Adrenal gland (tissue), 12 donors: ENCODE measurements around the gene DNAJC24. TPM values are rescaled to one million over a fixed set of nuclear protein-coding genes. Genes with fewer than 3 reads are reported as not detected.

ENCODE experiments used
- DNase-seq, 7 donors: peaks; one replicate each; pipeline ENCODE4 v3.0.0-alpha.2; 2019 to 2020
- H3K27ac ChIP-seq, 5 donors: fragments of 200-600 bp; sonication (generic) in 4 of 5; 1 replicate in 3 of 5; 2 replicates in 2 of 5; pipeline versions ENCODE4 v1.5.1 to v1.8.0; 2016 to 2020; ENCODE audit warnings: mild to moderate bottlenecking in 1 of 5
- H3K27me3 ChIP-seq: fragments of 200-600 bp; 2 replicates; pipeline ENCODE4 v1.8.0; 2021
- H3K36me3 ChIP-seq, 2 donors: fragments of 200-600 bp; replicated peaks in 1 of 2; 1 replicate in 1 of 2; 2 replicates in 1 of 2; pipeline versions ENCODE4 v1.5.1 to v1.8.0; 2018 to 2022
- H3K4me1 ChIP-seq, 2 donors: fragments of 200-600 bp; replicated peaks in 1 of 2; 1 replicate in 1 of 2; 2 replicates in 1 of 2; pipeline versions ENCODE4 v1.5.1 to v1.8.0; 2018 to 2021
- H3K4me3 ChIP-seq, 4 donors: fragments of 200-600 bp; sonication (generic) in 3 of 4; one replicate each; pipeline ENCODE4 v1.5.1; 2016 to 2018
- H3K9me3 ChIP-seq, 3 donors: fragments of 200-600 bp; sonication (generic) in 1 of 3; replicated peaks in 1 of 3; 1 replicate in 2 of 3; 2 replicates in 1 of 3; pipeline versions ENCODE4 v1.5.1 to v1.8.0; 2016 to 2021
- POLR2A ChIP-seq, 2 donors: fragments of 450-650 bp; IDR thresholded peaks; one replicate each; pipeline ENCODE4 v1.6.1; 2017; ENCODE audit warnings: antibody characterized with exemption in 2 of 2, mild to moderate bottlenecking in 2 of 2, moderate library complexity in 1 of 2
- WGBS, 4 donors: extraction: QIAGEN DNeasy Blood & Tissue Kit in 2 of 4; methylation state at CpG; one replicate each; pipeline versions ENCODE4 v1.1.5 to v1.1.7; 2013 to 2017; 5-methylcytosine and 5-hydroxymethylcytosine counted together
- intact Hi-C, 2 donors: fragments of 100-400 bp; cut with DNase I; formaldehyde crosslinking; loops; one replicate each; pipeline versions ENCODE4 v1.14.1 to v1.15.0; 2022 to 2023
- polyA plus RNA-seq, 3 donors: library from polyadenylated mRNA; stranded (reverse); fragments of 200-250 nt in 2 of 3; fragments of 350-450 nt in 1 of 3; fragmentation: Illumina TruSeq in 1 of 3; extraction: RNeasy Lipid Tissue Mini Kit (QIAGEN cat#74804) in 1 of 3; gene quantifications; one replicate each; pipeline ENCODE4 v1.2.3, GENCODE V29; 2013 to 2014
- total RNA-seq, 9 donors: library from RNA; depleted of rRNA in 4 of 9; stranded (reverse); fragments of >200 nt in 4 of 9; fragments of 120-200 nt in 1 of 9; fragmentation: NEBNext Ultra II Directional in 1 of 9; extraction: Animal tissue kit (Norgen Biotek cat#: 25700) in 1 of 9; gene quantifications; one replicate each; pipeline versions ENCODE4 v1.1.0 to v1.2.4, GENCODE V29; 2013 to 2023
- TF ChIP-seq, protein P1 (sequence below), 6 experiments: fragments of 450-650 bp in 4 of 6; fragments of 200-600 bp in 2 of 6; sonication (generic) in 1 of 6; IDR thresholded peaks; 1 replicate in 5 of 6; 2 replicates in 1 of 6; pipeline versions ENCODE4 v1.5.1 to v1.8.0; 2016 to 2021; ENCODE audit warnings: antibody characterized with exemption in 6 of 6, mild to moderate bottlenecking in 2 of 6, moderate library complexity in 1 of 6
- donor health status: healthy with polysubstance abuse.
- donor health status: Bipolar disorder and iron deficiency.
- donor health status: DM: yes; HTN: yes; CAD: no.
- donor health status: DM: no; HTN: no; CAD: no.
- donor health status: DM: no; HTN: no; CAD: no.
- donor health status: DM: yes; HTN: yes; CAD: no.

The DNAJC24 gene
- total and polyA plus RNA-seq, 12 donors: 1.9 to 21.5 (median 13.5) TPM

DNA sequence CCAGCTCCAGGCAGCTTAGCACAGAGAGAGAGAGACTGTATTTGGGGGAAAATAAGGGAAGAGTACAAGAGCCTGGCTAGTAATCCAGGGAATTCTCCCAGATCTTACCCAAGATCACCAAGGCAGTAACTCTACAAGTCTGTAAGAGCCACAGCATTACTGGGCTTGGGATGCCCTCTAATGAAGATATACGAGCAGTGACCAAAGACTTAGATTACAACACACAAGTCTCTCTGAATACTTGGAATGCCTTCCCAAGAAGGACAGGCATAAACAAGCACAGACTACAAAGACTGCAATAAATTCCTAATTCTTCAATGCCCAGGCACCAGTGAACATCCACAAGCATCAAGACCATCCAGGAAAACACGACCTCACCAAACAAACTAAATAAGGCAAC lies 17.7 kb downstream of the DNAJC24 start:
- Histone ChIP-seq H3K36me3 (no peaks in the 10 kb centered on the region), H3K9me3 (no peaks in the 10 kb centered on the region), H3K27ac (no peak overlapping the region), H3K4me3 (no peak overlapping the region), H3K4me1 (no peaks in the 10 kb centered on the region), H3K27me3 (no peaks in the 10 kb centered on the region)
- intact Hi-C loops: no loop called here
- 85 to 94% (median 86%) methylated on average over 2 of the region's 2 CpGs for WGBS, 4 donors
- no peak for DNase-seq
- TF ChIP-seq, protein P1, sequence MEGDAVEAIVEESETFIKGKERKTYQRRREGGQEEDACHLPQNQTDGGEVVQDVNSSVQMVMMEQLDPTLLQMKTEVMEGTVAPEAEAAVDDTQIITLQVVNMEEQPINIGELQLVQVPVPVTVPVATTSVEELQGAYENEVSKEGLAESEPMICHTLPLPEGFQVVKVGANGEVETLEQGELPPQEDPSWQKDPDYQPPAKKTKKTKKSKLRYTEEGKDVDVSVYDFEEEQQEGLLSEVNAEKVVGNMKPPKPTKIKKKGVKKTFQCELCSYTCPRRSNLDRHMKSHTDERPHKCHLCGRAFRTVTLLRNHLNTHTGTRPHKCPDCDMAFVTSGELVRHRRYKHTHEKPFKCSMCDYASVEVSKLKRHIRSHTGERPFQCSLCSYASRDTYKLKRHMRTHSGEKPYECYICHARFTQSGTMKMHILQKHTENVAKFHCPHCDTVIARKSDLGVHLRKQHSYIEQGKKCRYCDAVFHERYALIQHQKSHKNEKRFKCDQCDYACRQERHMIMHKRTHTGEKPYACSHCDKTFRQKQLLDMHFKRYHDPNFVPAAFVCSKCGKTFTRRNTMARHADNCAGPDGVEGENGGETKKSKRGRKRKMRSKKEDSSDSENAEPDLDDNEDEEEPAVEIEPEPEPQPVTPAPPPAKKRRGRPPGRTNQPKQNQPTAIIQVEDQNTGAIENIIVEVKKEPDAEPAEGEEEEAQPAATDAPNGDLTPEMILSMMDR (IDR thresholded peaks at IDR 0.05): no peak
- no peak for TF ChIP-seq POLR2A (IDR thresholded peaks at IDR 0.05)

DNA sequence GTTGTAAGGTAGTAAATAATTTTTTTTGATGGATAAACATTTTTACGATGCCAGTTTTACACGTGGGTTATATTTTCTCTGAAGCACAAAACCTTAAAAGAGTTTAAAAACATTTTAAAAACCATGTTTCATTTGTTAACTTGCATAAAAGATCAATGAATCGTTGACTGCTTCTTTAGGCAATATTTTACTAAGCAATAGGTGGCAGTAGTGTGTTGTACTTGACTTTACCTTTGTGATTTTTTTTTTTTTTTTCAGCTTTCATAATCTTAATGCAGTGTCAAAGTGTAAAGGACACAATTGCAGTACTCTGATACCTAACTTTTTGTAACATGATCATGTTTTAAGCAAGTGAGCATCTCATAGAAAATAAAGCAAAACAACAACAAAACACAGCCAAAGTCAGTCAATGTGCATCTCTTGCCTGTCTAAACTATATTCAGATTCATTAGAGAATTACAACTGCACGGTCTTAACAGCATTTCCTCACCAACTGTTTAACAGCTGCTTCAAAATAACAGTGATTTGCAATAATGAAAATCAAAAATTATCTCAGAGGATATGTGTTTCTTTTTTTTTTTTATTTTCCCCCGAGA lies 27.7 kb downstream of the DNAJC24 start:
- intact Hi-C loops: loop anchor here in 1 of 2 donors (5.0 kb wide), 1 partner anchor 475 kb away; no protein-coding TSS in a partner anchor
- H3K9me3 ChIP-seq: no peaks in the 10 kb centered on the region
- H3K27ac ChIP-seq: no peak overlapping the region
- 49 to 54% (median 50%) methylated on average over 5 of the region's 5 CpGs for WGBS, 4 donors
- no peak for DNase-seq
- H3K27me3 ChIP-seq: no peaks in the 10 kb centered on the region
- H3K36me3 ChIP-seq: no peaks in the 10 kb centered on the region
- H3K4me3 ChIP-seq: no peak overlapping the region
- H3K4me1 ChIP-seq: no peaks in the 10 kb centered on the region
- no peak for TF ChIP-seq POLR2A (IDR thresholded peaks at IDR 0.05)
- TF ChIP-seq, protein P1 (IDR thresholded peaks at IDR 0.05): peak; percentile 29 to 75 (median 54)

DNA sequence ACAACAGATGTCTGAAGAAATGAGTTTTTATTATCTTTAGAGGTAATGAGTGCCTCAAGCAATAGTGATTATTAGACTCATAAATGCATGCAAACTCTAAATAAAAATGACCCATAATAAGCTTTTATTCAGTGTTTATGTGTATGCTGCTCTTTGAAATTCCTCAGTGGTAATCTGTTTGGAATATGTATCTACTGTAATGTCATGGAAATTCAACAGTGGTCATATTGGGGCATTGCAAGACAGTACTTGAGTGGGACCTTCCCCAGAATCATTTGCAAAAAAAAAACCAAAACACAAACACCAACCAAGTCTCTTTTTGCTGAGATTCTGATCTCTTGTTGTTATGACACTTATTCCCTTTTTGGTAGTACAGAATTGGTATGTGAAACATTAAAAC lies 35.0 kb downstream of the DNAJC24 start:
- no peak for DNase-seq
- H3K9me3 ChIP-seq: no peaks in the 10 kb centered on the region
- intact Hi-C loops: no loop called here
- no peaks in the 10 kb centered on the region for H3K36me3 ChIP-seq
- H3K4me1 ChIP-seq: no peaks in the 10 kb centered on the region
- no peaks in the 10 kb centered on the region for H3K27me3 ChIP-seq
- TF ChIP-seq, protein P1 (IDR thresholded peaks at IDR 0.05): no peak
- TF ChIP-seq POLR2A (IDR thresholded peaks at IDR 0.05): no peak
- H3K4me3 ChIP-seq: no peak overlapping the region
- H3K27ac ChIP-seq: no peak overlapping the region

DNA sequence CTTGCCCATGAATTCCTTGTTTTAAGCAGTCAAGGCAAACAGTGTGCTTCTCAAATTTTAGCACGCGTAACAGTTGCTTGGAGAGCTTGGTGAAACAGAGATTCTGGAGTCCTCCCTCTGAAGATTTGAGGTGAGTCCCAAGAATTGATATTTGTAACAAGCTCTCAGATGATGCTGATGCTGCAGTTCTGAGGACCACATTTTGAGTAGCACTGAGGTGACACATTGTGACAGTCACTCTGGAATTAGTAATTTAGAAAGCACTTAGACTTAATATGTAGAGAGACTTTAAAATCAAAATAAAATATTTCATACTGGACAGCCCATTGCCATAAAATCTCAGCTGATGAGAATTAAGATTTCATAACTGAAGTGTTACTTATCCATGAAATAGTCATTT lies 38.5 kb downstream of the DNAJC24 start:
- WGBS, 4 donors: 96 to 100% (median 97%) methylated on average over 2 of the region's 2 CpGs
- Histone ChIP-seq H3K9me3 (no peaks in the 10 kb centered on the region), H3K4me3 (no peak overlapping the region), H3K4me1 (no peaks in the 10 kb centered on the region), H3K27ac (no peak overlapping the region), H3K27me3 (no peaks in the 10 kb centered on the region), H3K36me3 (no peaks in the 10 kb centered on the region)
- no peak for TF ChIP-seq POLR2A (IDR thresholded peaks at IDR 0.05)
- TF ChIP-seq, protein P1 (IDR thresholded peaks at IDR 0.05): no peak
- intact Hi-C loops: no loop called here
- no peak for DNase-seq
